ENCODE results near the gene LY6G5B. TPM values are rescaled to one million over a fixed set of nuclear protein-coding genes. Genes with fewer than 3 reads are reported as not detected.

LY6G5B gene
- total RNA-seq, 2 donors from 2014 or later, result 4.4 to 9.0 TPM

GRCh38 chr6:31661262-31662123 lies 8.3 kb upstream of the LY6G5B start:
- peak overlapping the region; percentile 89 for H3K27ac ChIP-seq
- no peaks in the 10 kb centered on the region for H3K36me3 ChIP-seq
- intact Hi-C loops (cut with DNase I), result no loop called here
- H3K9ac ChIP-seq (ENCODE audit: low read depth in 2 of 2, low read length in 2 of 2), result peak overlapping the region in 1 of 2 donors; percentile 94
- TF ChIP-seq CTCF (IDR thresholded peaks at IDR 0.05), result no peak
- H3K9me3 ChIP-seq, result no peaks in the 10 kb centered on the region
- H3K27me3 ChIP-seq, result no peaks in the 10 kb centered on the region
- DNase-seq, result no peak
- peak overlapping the region; percentile 76 for H3K4me3 ChIP-seq
- peaks cover 22% of the 10 kb centered on the region for H3K4me1 ChIP-seq

- TF ChIP-seq CTCF (IDR thresholded peaks at IDR 0.05), result no peak
- no peak for DNase-seq
- intact Hi-C loops (cut with DNase I), result no loop called here
- Histone ChIP-seq H3K9ac (ENCODE audit: low read depth in 2 of 2, low read length in 2 of 2) (peak overlapping the region in 1 of 2 donors; percentile 26), H3K36me3 (no peaks in the 10 kb centered on the region), H3K4me3 (no peak overlapping the region), H3K27me3 (no peaks in the 10 kb centered on the region), H3K9me3 (no peaks in the 10 kb centered on the region), H3K27ac (no peak overlapping the region), H3K4me1 (peaks cover 27% of the 10 kb centered on the region)
Measured at GRCh38 chr6:31662124-31662723, 7.6 kb upstream of the LY6G5B start.

GRCh38 chr6:31663126-31663960 lies 6.4 kb upstream of the LY6G5B start:
- intact Hi-C loops (cut with DNase I), result no loop called here
- TF ChIP-seq CTCF (IDR thresholded peaks at IDR 0.05), result no peak
- peaks cover 27% of the 10 kb centered on the region for H3K4me1 ChIP-seq
- no peaks in the 10 kb centered on the region for H3K27me3 ChIP-seq
- H3K9ac ChIP-seq (ENCODE audit: low read depth in 2 of 2, low read length in 2 of 2), result peak overlapping the region; percentile 71 to 96
- H3K9me3 ChIP-seq, result no peaks in the 10 kb centered on the region
- peak overlapping the region; percentile 91 for H3K27ac ChIP-seq
- no peak for DNase-seq
- peaks cover 3% of the 10 kb centered on the region for H3K36me3 ChIP-seq
- peak overlapping the region; percentile 87 for H3K4me3 ChIP-seq

- H3K4me3 ChIP-seq, result peak overlapping the region; percentile 87
- TF ChIP-seq CTCF (IDR thresholded peaks at IDR 0.05), result no peak
- intact Hi-C loops (cut with DNase I), result no loop called here
- H3K27ac ChIP-seq, result peak overlapping the region; percentile 91
- no peak for DNase-seq
- H3K36me3 ChIP-seq, result peaks cover 9% of the 10 kb centered on the region
- peak overlapping the region; percentile 71 to 96 for H3K9ac ChIP-seq (ENCODE audit: low read depth in 2 of 2, low read length in 2 of 2)
- no peaks in the 10 kb centered on the region for H3K9me3 ChIP-seq
- no peaks in the 10 kb centered on the region for H3K27me3 ChIP-seq
- peaks cover 23% of the 10 kb centered on the region for H3K4me1 ChIP-seq
Measured at GRCh38 chr6:31663961-31664789, 5.6 kb upstream of the LY6G5B start.
